ENCODE data around the gene FNBP1L.

GRCh38 chr1:93474321-93474720 is 26.4 kb downstream of the FNBP1L start:
- TF ChIP-seq CTCF (IDR thresholded peaks at IDR 0.05; ENCODE audit: insufficient read depth, low read depth, low read length) = no peak
- TF ChIP-seq EZH2 (IDR thresholded peaks at IDR 0.05; ENCODE audit: insufficient read depth, low read length) = no peak

Measured in astrocyte (in vitro differentiated cells and primary cell).